Hair follicular keratinocyte (primary cell): ENCODE measurements around the gene TPPP2. TPM values are rescaled to one million over a fixed set of nuclear protein-coding genes. Genes with fewer than 3 reads are reported as not detected.

ENCODE experiments used
- total RNA-seq: library from RNA; depleted of rRNA; stranded (reverse); fragments of >200 nt; gene quantifications from 2 replicates; pipeline ENCODE4 v1.2.3, GENCODE V29; 2015

Gene TPPP2
- total RNA-seq, result not detected in 2 replicates

GRCh38 chr14:21029917-21030316 is at the start of gene TPPP2:
Gene TPPP2 (plus strand): TSS chr14:21030217. CDS start chr14:21030582, 365 bp downstream.

GRCh38 chr14:20989787-20990600 is 40.0 kb upstream of the TPPP2 start, which contains the start of gene METTL17:
Gene METTL17 (plus strand): TSS chr14:20989980. CDS start chr14:20990003, 23 bp downstream.

GRCh38 chr14:20998674-20999366 is 31.2 kb upstream of the TPPP2 start, which contains the start of gene SLC39A2:
Gene SLC39A2 (plus strand): TSS chr14:20999293. CDS start chr14:20999447, 154 bp downstream.

GRCh38 chr14:21024585-21025370 is 5.2 kb upstream of the TPPP2 start, which contains the start of gene NDRG2:
Gene NDRG2 (minus strand): TSS chr14:21025061. CDS start chr14:21023315, 1,746 bp downstream.

GRCh38 chr14:21034707-21035106 is 4.7 kb downstream of the TPPP2 start, which contains the start of gene RNASE13:
Gene RNASE13 (minus strand): TSS chr14:21034807. CDS start chr14:21034288, 519 bp downstream.

GRCh38 chr14:21041676-21042433 is 11.8 kb downstream of the TPPP2 start, which contains the start of gene RNASE7:
Gene RNASE7 (plus strand): TSS chr14:21042362. CDS start chr14:21042993, 631 bp downstream.

GRCh38 chr14:21057803-21058675 is 28.0 kb downstream of the TPPP2 start, which contains the start of gene RNASE8:
Gene RNASE8 (plus strand): TSS chr14:21057822. CDS start chr14:21057893, 71 bp downstream.

GRCh38 chr14:21070083-21070609 is 40.1 kb downstream of the TPPP2 start, which contains the start of gene ARHGEF40:
Gene ARHGEF40 (plus strand): TSS chr14:21070304. CDS start chr14:21070397, 93 bp downstream.

Other genes with a start within 250 kb of the TPPP2 start
- gene RNASE6, start 248.9 kb upstream of the TPPP2 start, total RNA-seq, result not detected in 2 replicates
- gene RNASE1, start 227.4 kb upstream of the TPPP2 start, total RNA-seq, result not detected in 2 replicates
- gene RNASE3, start 138.8 kb upstream of the TPPP2 start, total RNA-seq, result not detected in 2 replicates
- gene RNASE2, start 74.7 kb upstream of the TPPP2 start, total RNA-seq, result not detected in 2 replicates
- gene METTL17, start 40.2 kb upstream of the TPPP2 start, total RNA-seq, result 81.8 and 83.8 TPM in 2 replicates
- 0.15 and 0.31 TPM in 2 replicates for gene SLC39A2, start 30.9 kb upstream of the TPPP2 start, total RNA-seq
- gene NDRG2, start 5.2 kb upstream of the TPPP2 start, total RNA-seq, result 2.8 and 7.8 TPM in 2 replicates
- gene RNASE13, start 4.6 kb downstream of the TPPP2 start, total RNA-seq, result not detected in 2 replicates
- gene RNASE7, start 12.1 kb downstream of the TPPP2 start, total RNA-seq, result 5.5 and 22.4 TPM in 2 replicates
- not detected in 2 replicates for gene RNASE8, start 27.6 kb downstream of the TPPP2 start, total RNA-seq
- gene ARHGEF40, start 40.1 kb downstream of the TPPP2 start, total RNA-seq, result 6.4 and 13.7 TPM in 2 replicates
- gene ZNF219, start 68.4 kb downstream of the TPPP2 start, total RNA-seq, result 66.6 and 69.2 TPM in 2 replicates
- 0.08 and 0.31 TPM in 2 replicates for gene TMEM253, start 70.8 kb downstream of the TPPP2 start, total RNA-seq
- gene OR5AU1, start 125.8 kb downstream of the TPPP2 start, total RNA-seq, result not detected in 2 replicates
- gene HNRNPC, start 239.2 kb downstream of the TPPP2 start, total RNA-seq, result 530 and 909 TPM in 2 replicates
- not detected in 2 replicates for gene RPGRIP1, start 249.9 kb downstream of the TPPP2 start, total RNA-seq